GM19193 (cell line): ENCODE results near the gene TMEM123.

Experiments used
- POLR2A ChIP-seq: IDR thresholded peaks from 4 replicates; pipeline ENCODE4 v1.6.1; 2011; ENCODE audit not compliant: insufficient read depth, insufficient read length; ENCODE audit errors: extremely low read depth

The TMEM123 gene

GRCh38 chr11:102482433-102482832, 29.9 kb upstream of the TMEM123 start:
- no peak for TF ChIP-seq POLR2A

GRCh38 chr11:102479733-102480132, 27.2 kb upstream of the TMEM123 start:
- TF ChIP-seq POLR2A = no peak

GRCh38 chr11:102478673-102479299, 26.2 kb upstream of the TMEM123 start:
- TF ChIP-seq POLR2A = no peak

GRCh38 chr11:102476812-102477211, 24.2 kb upstream of the TMEM123 start:
- no peak for TF ChIP-seq POLR2A

- no peak for TF ChIP-seq POLR2A
Measured at GRCh38 chr11:102476069-102476468, 23.5 kb upstream of the TMEM123 start.

- no peak for TF ChIP-seq POLR2A
Measured at GRCh38 chr11:102473543-102473942, 21.0 kb upstream of the TMEM123 start.

- TF ChIP-seq POLR2A = no peak
Measured at GRCh38 chr11:102472127-102472526, 19.6 kb upstream of the TMEM123 start.

- no peak for TF ChIP-seq POLR2A
Measured at GRCh38 chr11:102471474-102471873, 18.9 kb upstream of the TMEM123 start.

- no peak for TF ChIP-seq POLR2A
Measured at GRCh38 chr11:102470251-102470650, 17.7 kb upstream of the TMEM123 start.

- no peak for TF ChIP-seq POLR2A
Measured at GRCh38 chr11:102469196-102469821, 16.7 kb upstream of the TMEM123 start.

- TF ChIP-seq POLR2A = no peak
Measured at GRCh38 chr11:102468616-102469195, 16.1 kb upstream of the TMEM123 start.

- TF ChIP-seq POLR2A = no peak
Measured at GRCh38 chr11:102467853-102468580, 15.5 kb upstream of the TMEM123 start.

- no peak for TF ChIP-seq POLR2A
Measured at GRCh38 chr11:102467080-102467708, 14.6 kb upstream of the TMEM123 start.

GRCh38 chr11:102465696-102466095, 13.1 kb upstream of the TMEM123 start:
- TF ChIP-seq POLR2A = no peak

- TF ChIP-seq POLR2A = no peak
Measured at GRCh38 chr11:102464859-102465500, 12.4 kb upstream of the TMEM123 start.
